HK-2 (cell line): ENCODE results near the gene RACK1.

Source experiments
- DNase-seq: peaks from one replicate; pipeline ENCODE4 v3.0.0-alpha.2; 2018; ENCODE audit not compliant: unreplicated experiment

Gene RACK1

GRCh38 chr5:181233801-181234454, 9.8 kb downstream of the RACK1 start:
- DNase-seq: no peak

- DNase-seq: no peak
Measured at GRCh38 chr5:181233088-181233800, 10.5 kb downstream of the RACK1 start.

- DNase-seq: no peak
Measured at GRCh38 chr5:181232593-181232992, 11.1 kb downstream of the RACK1 start.

- no peak for DNase-seq
Measured at GRCh38 chr5:181231432-181231831, 12.3 kb downstream of the RACK1 start.

- no peak for DNase-seq
Measured at GRCh38 chr5:181230551-181230950, 13.2 kb downstream of the RACK1 start.

GRCh38 chr5:181229996-181230395, 13.7 kb downstream of the RACK1 start:
- no peak for DNase-seq

GRCh38 chr5:181224390-181225229, 19.1 kb downstream of the RACK1 start:
- no peak for DNase-seq

- no peak for DNase-seq
Measured at GRCh38 chr5:181223729-181224389, 19.8 kb downstream of the RACK1 start.

GRCh38 chr5:181223058-181223728, 20.5 kb downstream of the RACK1 start, which contains the start of gene TRIM41:
TSS of gene TRIM41 (plus strand) at chr5:181223281. CDS start at chr5:181224000, 719 bp downstream.
- DNase-seq: peak; percentile 94

GRCh38 chr5:181222630-181223057, 21.1 kb downstream of the RACK1 start:
- no peak for DNase-seq

GRCh38 chr5:181221792-181222629, 21.7 kb downstream of the RACK1 start:
- DNase-seq: peak; percentile 95

GRCh38 chr5:181221105-181221791, 22.5 kb downstream of the RACK1 start:
- DNase-seq: no peak

- no peak for DNase-seq
Measured at GRCh38 chr5:181220178-181220515, 23.6 kb downstream of the RACK1 start.

- no peak for DNase-seq
Measured at GRCh38 chr5:181219262-181220177, 24.2 kb downstream of the RACK1 start.

- no peak for DNase-seq
Measured at GRCh38 chr5:181218795-181219124, 24.9 kb downstream of the RACK1 start.

- no peak for DNase-seq
Measured at GRCh38 chr5:181217803-181218062, 26.0 kb downstream of the RACK1 start.

- peak; percentile 55 for DNase-seq
Measured at GRCh38 chr5:181217111-181217802, 26.4 kb downstream of the RACK1 start.
